HCEC 1CT (cell line): Measurements from ENCODE around the gene GAPDH.
"Not testable (repeated sequence)": the region's sequence is repeated elsewhere in the genome, so short reads cannot be mapped to it uniquely, and the experiment has no call there.

ENCODE experiments used
- DNase-seq: peaks from one replicate; pipeline ENCODE4 v3.0.0-alpha.2; 2017

The GAPDH gene

DNA sequence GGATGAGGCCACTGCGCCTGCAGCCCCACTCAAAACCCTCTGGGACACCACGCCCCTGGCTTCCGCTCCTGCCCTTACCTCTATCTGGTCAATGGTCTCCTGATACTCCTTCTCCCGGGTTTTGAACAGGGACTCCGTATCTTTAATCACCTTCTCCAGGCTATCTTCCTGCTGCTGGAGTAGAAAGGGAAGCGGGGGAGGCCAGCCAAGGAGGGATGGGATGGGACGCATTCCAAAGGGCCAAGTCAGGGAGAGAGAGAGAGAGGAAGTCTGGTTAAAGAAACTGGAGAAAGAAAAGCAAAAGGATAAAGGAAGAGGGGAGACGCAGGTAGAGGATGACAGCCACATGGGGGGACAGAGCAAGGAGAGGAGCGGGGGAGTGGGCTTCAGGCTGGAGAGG lies 13.7 kb downstream of the GAPDH start:
- DNase-seq, result peak; percentile 82

- no peak for DNase-seq
Observed at GRCh38 chr12:6548556-6548955, 14.2 kb downstream of the GAPDH start.

- peak; percentile 89 for DNase-seq
Observed at GRCh38 chr12:6548966-6549683, 14.8 kb downstream of the GAPDH start.

GRCh38 chr12:6549684-6550151 lies 15.4 kb downstream of the GAPDH start:
- no peak for DNase-seq

DNA sequence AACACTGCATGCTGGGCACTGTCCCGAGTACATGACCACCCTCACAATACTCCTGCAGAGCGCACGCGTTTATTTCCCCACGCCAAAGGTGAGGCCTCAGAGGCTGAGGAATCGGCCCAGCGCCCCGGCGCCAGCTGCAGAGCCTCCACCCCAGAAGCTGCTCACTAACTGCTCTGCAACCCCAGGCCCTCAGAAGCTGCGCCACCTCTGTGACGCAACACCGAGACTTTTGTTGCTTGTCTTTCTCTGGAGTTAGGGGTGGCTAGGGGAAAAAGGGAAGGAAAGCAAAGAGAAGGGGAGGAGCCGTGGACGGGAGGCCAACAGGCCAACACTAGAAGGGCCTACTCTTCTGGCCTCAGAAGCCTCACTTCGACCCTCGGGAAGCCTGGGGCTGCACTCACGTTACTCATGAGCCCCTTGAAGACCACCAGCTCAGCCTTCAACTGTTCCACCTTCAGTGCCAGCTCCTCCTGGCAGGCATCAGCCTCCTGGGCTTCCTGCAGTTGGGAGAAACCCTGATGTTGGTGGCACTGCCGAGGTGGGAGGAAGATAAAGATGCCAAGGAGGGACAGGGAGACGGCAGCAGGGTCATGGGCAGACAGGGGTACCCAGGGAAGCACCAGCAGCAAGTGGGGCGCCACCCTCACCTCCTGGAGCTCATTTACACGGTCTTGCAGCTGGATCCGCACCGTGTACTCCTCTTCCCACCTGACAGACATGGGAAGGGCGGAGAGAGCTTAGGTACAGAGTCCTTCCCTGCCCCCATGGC lies 16.2 kb downstream of the GAPDH start:
- no peak for DNase-seq

- DNase-seq, result no peak
Observed at GRCh38 chr12:6551063-6551461, 16.7 kb downstream of the GAPDH start.

GRCh38 chr12:6551496-6552139 lies 17.3 kb downstream of the GAPDH start:
- peak; percentile 68 for DNase-seq

GRCh38 chr12:6552140-6552551 lies 17.8 kb downstream of the GAPDH start:
- DNase-seq, result no peak

GRCh38 chr12:6553051-6553868 lies 18.9 kb downstream of the GAPDH start:
- DNase-seq, result peak; percentile 59

DNA sequence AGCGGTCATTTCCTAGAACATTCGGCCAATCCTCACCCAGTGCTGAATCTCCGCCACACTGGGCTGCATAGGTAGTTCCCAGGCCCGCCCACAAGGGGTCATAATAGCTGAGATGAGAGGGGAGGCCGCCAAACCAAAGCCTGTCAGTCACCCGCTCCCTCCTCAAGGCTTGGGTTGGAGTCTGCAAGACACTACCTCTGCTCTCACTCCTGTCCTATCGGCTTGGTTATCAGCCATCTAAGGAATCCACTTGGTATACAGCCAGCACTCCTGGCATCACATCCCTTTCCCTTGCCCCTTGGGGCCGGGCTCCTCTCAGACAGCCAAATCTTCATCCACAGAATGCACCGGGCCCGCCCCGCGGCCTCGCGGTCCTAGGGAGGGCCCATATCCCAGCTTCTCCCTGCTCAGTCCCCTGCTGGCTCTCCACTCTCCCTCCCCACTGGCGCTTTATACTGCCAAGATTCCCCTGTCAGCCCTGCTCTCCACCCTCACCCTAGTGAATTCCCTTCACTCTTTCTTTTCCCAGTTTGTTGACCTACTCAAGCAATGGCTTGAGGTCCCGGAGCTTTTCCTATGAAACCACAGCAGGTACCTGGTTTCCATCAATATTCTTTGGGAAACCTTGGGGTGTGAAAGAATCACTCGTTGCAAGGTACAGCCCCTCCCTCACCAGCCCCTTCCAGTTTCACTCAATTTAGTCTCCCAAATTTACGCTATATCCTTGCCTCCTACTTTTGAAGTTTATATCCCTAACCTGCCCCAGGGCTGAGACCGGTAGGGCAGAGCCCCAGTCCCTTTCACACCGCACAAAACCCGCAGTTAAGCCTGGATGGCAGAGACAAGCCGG lies 20.1 kb downstream of the GAPDH start:
- DNase-seq, result peak; percentile 81

DNA sequence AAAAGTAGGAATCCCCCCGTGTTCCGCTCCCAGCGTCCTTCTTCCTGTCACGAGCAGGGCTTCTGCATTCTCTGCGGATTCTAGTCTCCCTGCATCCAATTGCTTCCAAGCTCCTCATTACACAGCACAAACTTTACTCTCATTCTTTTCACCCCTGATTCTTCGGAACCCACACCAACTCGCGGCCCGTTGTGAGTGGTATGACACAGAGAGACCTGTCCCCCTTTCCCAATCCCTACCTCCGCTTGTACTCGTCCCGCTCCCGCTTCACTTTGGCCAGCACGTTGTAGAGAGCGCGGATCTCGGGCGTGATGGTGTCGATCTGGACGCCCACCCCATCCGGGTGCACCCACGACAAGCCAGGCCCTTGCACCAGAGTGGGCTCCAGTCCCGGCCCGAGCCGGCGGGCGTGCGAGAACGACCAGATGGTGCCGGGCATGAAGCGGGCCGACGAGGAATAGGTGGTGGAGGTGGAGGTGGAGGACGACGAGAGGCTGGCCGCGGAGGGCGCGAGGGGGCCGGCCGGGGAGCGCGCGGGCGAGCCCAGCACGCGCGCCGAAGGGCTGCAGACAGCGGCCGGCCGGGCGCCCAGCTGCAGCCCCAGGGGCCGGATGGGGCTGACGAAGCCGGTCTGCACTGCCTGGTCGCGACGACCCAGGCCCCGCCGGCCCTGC lies 20.8 kb downstream of the GAPDH start:
- no peak for DNase-seq

GRCh38 chr12:6556496-6556817 lies 22.1 kb downstream of the GAPDH start:
- not testable (repeated sequence) for DNase-seq

DNA sequence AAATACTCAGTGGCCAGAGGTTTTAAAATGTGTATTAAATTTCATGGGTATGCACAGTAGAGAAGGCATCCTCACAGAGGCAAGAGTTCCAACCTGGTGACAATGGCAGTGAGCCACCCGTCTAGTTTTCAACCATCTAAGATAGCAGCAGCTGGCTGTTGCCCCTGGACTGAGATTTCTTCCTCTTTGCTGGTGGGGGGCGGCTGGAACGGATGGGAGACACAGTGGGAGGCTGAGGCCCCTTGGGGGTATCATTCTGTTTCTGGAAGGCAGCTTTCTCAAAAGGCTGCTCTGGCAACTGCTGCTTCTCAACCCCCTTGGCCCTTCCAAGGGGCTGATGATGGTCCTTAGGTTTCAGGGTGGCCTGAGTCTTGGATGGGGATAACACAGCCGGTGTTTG lies 22.5 kb downstream of the GAPDH start:
- no peak for DNase-seq

DNA sequence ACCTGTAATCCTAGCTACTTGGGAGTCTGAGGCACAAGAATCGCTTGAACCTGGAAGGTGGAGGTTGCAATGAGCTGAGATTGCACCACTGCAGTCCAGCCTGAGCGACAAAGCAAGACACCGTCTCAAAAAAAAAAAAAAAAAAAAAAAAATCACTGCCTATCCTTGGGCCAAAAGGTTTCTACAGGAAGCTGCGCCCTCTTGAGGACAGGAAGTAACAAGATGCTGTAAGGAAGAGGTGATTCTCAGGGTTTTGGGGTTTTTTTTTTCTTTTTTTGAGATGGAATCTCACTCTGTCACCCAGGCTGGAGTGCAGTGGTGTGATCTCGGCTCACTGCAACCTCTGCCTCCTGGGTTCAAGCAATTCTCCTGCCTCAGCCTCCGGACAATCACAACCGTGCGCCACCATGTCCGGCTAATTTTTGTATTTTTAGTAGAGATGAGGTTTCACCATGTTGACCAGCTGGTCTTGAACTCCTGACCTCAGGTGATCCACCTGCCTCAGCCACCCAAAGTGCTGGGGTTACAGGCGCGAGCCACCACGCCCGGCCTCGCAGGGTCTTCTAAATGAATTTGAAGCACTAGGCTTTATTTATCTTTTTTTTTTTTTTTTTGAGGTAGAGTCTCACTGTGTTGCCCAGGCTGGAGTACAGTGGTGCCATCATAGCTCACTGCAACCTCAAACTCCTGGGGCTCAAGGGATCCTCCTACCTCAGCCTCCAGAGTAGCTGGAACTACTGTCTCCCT lies 23.9 kb downstream of the GAPDH start:
- DNase-seq, result peak; percentile 80

DNA sequence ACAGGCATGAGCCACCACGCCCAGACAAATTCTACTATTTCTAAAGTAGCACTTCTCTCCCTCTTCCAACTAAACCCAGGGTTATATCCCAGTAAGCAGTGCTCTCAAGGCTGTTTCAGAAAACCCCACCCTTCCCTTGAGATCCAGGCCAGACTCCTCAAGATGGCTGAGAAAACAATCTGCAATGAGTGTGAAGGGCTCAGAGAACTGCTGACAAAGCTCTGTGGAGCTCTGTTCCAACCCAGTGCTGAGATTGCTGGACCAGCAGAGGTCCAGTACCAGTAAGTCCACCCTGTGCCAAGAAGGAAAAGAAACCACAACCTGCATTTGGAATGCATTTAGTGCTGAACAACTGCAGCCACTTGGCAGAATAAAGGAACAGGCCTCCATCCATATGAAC lies 25.2 kb downstream of the GAPDH start:
- no peak for DNase-seq

- DNase-seq, result no peak
Observed at GRCh38 chr12:6560501-6561205, 26.3 kb downstream of the GAPDH start.

DNA sequence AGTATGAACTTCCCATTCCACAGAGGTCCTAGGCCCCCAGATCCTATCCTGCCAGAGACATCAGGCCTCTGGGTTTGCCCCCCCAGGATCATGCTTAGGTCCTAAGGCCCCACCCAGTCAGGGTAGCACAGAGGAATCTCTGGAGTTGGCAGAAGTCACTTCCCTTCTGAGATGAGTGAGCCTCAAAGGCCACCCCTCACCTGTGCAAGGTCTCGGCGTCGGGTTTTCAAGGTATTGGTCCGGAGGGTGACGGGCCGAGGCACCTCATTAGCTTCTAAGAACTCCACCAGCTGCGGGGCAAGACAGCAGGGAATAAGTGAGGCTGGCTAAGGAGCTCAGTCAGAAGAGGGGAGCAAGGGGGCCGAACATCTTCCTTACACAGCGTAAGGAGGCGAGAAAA lies 28.6 kb downstream of the GAPDH start:
- no peak for DNase-seq

- peak; percentile 38 for DNase-seq
Observed at GRCh38 chr12:6563448-6564050, 29.2 kb downstream of the GAPDH start.

DNA sequence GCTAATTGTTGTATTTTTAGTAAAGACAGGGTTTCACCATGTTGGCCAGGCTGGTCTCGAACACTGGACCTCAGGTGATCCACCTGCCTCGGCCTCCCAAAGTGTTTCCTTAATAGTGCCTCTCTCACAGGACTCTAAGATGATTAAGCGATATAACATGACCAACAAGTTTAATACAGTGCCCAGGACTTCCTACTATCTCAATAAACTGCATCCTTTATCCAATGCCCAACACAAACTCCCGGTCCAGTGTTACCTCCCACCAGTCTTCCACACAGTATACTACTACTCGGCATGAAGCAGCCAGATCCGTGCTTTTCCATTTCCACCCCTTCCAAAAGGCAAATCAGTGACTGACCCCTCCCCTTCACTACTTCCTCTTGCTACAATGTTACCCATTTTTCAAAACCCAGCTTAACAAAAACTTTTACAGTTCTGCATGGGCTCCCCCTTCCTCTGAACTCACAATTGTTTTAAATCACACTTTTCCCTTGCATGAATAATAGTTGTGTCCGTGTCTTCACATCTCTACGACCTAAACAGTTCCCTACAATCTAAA lies 32.9 kb downstream of the GAPDH start:
- no peak for DNase-seq
